CD4-positive, alpha-beta memory T cell (primary cell): ENCODE results near the gene CD47. TPM values are rescaled to one million over a fixed set of nuclear protein-coding genes. Genes with fewer than 3 reads are reported as not detected.

Source experiments
- CTCF ChIA-PET: fragments of 350-600 bp; sonication (Branson Sonifier 250); formaldehyde crosslinking; loops from one replicate; lab custom pipeline; 2021; ENCODE audit warnings: inconsistent platforms; ENCODE audit not compliant: partially characterized antibody; lab: Charles Lee
- POLR2A ChIA-PET: fragments of 350-600 bp; sonication (Branson Sonifier 250); formaldehyde crosslinking; loops from one replicate; lab custom pipeline; 2021; ENCODE audit not compliant: partially characterized antibody; lab: Charles Lee
- DNase-seq, 5 donors: peaks; one replicate each; pipeline versions ENCODE4 v3.0.0 to v3.0.0-alpha.2; 2020 to 2022; ENCODE audit warnings: mixed read lengths in 1 of 5
- H3K27ac ChIP-seq: one replicate; pipeline ENCODE4 v1.7.0; 2013; ENCODE audit warnings: low read depth, low read length
- H3K27me3 ChIP-seq: 2 replicates; pipeline ENCODE4 v1.7.0; 2013; ENCODE audit warnings: mild to moderate bottlenecking, low read length, moderate library complexity; ENCODE audit not compliant: insufficient read depth
- H3K36me3 ChIP-seq: 2 replicates; pipeline ENCODE4 v1.7.0; 2013; ENCODE audit warnings: mild to moderate bottlenecking, low read length, moderate library complexity; ENCODE audit not compliant: insufficient read depth
- H3K4me1 ChIP-seq: 2 replicates; pipeline ENCODE4 v1.7.0; 2013; ENCODE audit warnings: mild to moderate bottlenecking, low read length, moderate library complexity; ENCODE audit not compliant: insufficient read depth
- H3K4me3 ChIP-seq, 2 donors: one replicate each; pipeline ENCODE4 v1.7.0; 2013; ENCODE audit warnings: low read length in 2 of 2, mild to moderate bottlenecking in 1 of 2
- H3K9me3 ChIP-seq, 2 donors: one replicate each; pipeline ENCODE4 v1.7.0; 2013; ENCODE audit warnings: low read length in 2 of 2, control low read depth in 1 of 2; ENCODE audit not compliant: control insufficient read depth in 1 of 2
- H3K27ac Mint-ChIP-seq, 7 donors: one replicate each; pipeline ENCODE4 v1.8.0; 2020 to 2021; ENCODE audit warnings: mixed read lengths in 7 of 7, mild to moderate bottlenecking in 6 of 7, inconsistent platforms in 3 of 7, moderate library complexity in 3 of 7
- H3K27me3 Mint-ChIP-seq, 2 donors: one replicate each; pipeline ENCODE4 v1.8.0; 2020 to 2021; ENCODE audit warnings: mixed read lengths in 2 of 2
- H3K36me3 Mint-ChIP-seq, 2 donors: one replicate each; pipeline ENCODE4 v1.8.0; 2020 to 2021; ENCODE audit warnings: mixed read lengths in 2 of 2, inconsistent platforms in 1 of 2, mild to moderate bottlenecking in 1 of 2
- H3K4me1 Mint-ChIP-seq, 4 donors: one replicate each; pipeline ENCODE4 v1.8.0; 2020 to 2021; ENCODE audit warnings: mixed read lengths in 4 of 4, mild to moderate bottlenecking in 1 of 4
- H3K4me3 Mint-ChIP-seq, 8 donors: one replicate each; pipeline ENCODE4 v1.8.0; 2020 to 2021; ENCODE audit warnings: mixed read lengths in 8 of 8, mild to moderate bottlenecking in 7 of 8, moderate library complexity in 6 of 8, inconsistent platforms in 3 of 8
- H3K9me3 Mint-ChIP-seq, 8 donors: one replicate each; pipeline ENCODE4 v1.8.0; 2020 to 2021; ENCODE audit warnings: mixed read lengths in 8 of 8, mild to moderate bottlenecking in 5 of 8, inconsistent platforms in 3 of 8, moderate library complexity in 1 of 8
- intact Hi-C: fragments of 100-400 bp; cut with micrococcal nuclease; formaldehyde crosslinking; loops from one replicate; pipeline ENCODE4 v1.15.1; 2023
- polyA plus RNA-seq, 2 donors: library from polyadenylated mRNA; unstranded; fragments of 300-500 nt; fragmentation: Illumina TruSeq; gene quantifications; one replicate each; pipeline ENCODE4 v1.2.3, GENCODE V29; 2021
- total RNA-seq, 2 experiments: library from RNA; stranded (reverse); gene quantifications; one replicate each; pipeline ENCODE4 v1.2.3, GENCODE V29; 2021

CD47 gene
- total and polyA plus RNA-seq, 4 experiments from 2014 or later: 224 to 288 (median 253) TPM

GRCh38 chr3:108014943-108015342 lies 75.9 kb downstream of the CD47 start:
- Histone ChIP-seq H3K27ac (no peak overlapping the region), H3K9me3 (no peaks in the 10 kb centered on the region), H3K27me3 (no peaks in the 10 kb centered on the region), H3K4me3 (no peak overlapping the region), H3K4me1 (no peaks in the 10 kb centered on the region), H3K36me3 (no peaks in the 10 kb centered on the region)
- CTCF ChIA-PET: interaction anchor here (3.1 kb wide), 1 partner anchor 88 kb away, joined by 16 read pairs; no protein-coding TSS in a partner anchor
- intact Hi-C loops: no loop called here
- Mint-ChIP-seq H3K36me3 (peaks cover 0 to 18% of the 10 kb centered on the region in 2 donors), H3K9me3 (peaks cover 0 to 2% (median 0%) of the 10 kb centered on the region in 8 donors), H3K27ac (no peak overlapping the region), H3K4me3 (no peak overlapping the region), H3K4me1 (peaks cover 0 to 4% (median 1%) of the 10 kb centered on the region in 4 donors), H3K27me3 (peaks cover 0 to 3% of the 10 kb centered on the region in 2 donors)
- POLR2A ChIA-PET: no interaction called here
- no peak for DNase-seq

- Mint-ChIP-seq H3K4me1 (peaks cover 0 to 4% (median under 1%) of the 10 kb centered on the region in 4 donors), H3K36me3 (peaks cover 0 to 16% of the 10 kb centered on the region in 2 donors), H3K9me3 (peaks cover 0 to 2% (median 0%) of the 10 kb centered on the region in 8 donors), H3K27ac (no peak overlapping the region), H3K27me3 (peaks cover 0 to 3% of the 10 kb centered on the region in 2 donors), H3K4me3 (no peak overlapping the region)
- no peaks in the 10 kb centered on the region for H3K9me3 ChIP-seq
- ChIA-PET POLR2A (interaction anchor here (0.8 kb wide), 1 partner anchor 580 kb away, joined by 3 read pairs; no protein-coding TSS in a partner anchor), CTCF (no interaction called here)
- H3K4me3 ChIP-seq: no peak overlapping the region
- no peaks in the 10 kb centered on the region for H3K27me3 ChIP-seq
- H3K27ac ChIP-seq: no peak overlapping the region
- intact Hi-C loops: no loop called here
- no peak for DNase-seq
- no peaks in the 10 kb centered on the region for H3K4me1 ChIP-seq
- H3K36me3 ChIP-seq: no peaks in the 10 kb centered on the region
These were observed 77.4 kb downstream of the CD47 start for GRCh38 chr3:108013141-108014055.

GRCh38 chr3:108012304-108012703 lies 78.5 kb downstream of the CD47 start:
- Histone ChIP-seq H3K27ac (no peak overlapping the region), H3K36me3 (no peaks in the 10 kb centered on the region), H3K4me3 (no peak overlapping the region), H3K9me3 (no peaks in the 10 kb centered on the region), H3K4me1 (no peaks in the 10 kb centered on the region), H3K27me3 (no peaks in the 10 kb centered on the region)
- intact Hi-C loops: no loop called here
- Mint-ChIP-seq H3K36me3 (peaks cover 0 to 16% of the 10 kb centered on the region in 2 donors), H3K4me3 (no peak overlapping the region), H3K9me3 (peaks cover 0 to 2% (median 0%) of the 10 kb centered on the region in 8 donors), H3K27ac (no peak overlapping the region), H3K27me3 (peaks cover 0 to 3% of the 10 kb centered on the region in 2 donors), H3K4me1 (peaks cover 0 to 4% (median 0%) of the 10 kb centered on the region in 4 donors)
- ChIA-PET CTCF (interaction anchor here (0.9 kb wide), 1 partner anchor 9 kb away, joined by 3 read pairs; no protein-coding TSS in a partner anchor), POLR2A (interaction anchor here (0.8 kb wide), 1 partner anchor 581 kb away, joined by 3 read pairs; no protein-coding TSS in a partner anchor)
- no peak for DNase-seq

GRCh38 chr3:108011616-108012015 lies 79.2 kb downstream of the CD47 start:
- no peak overlapping the region for H3K4me3 Mint-ChIP-seq
- no peaks in the 10 kb centered on the region for H3K4me1 ChIP-seq
- H3K9me3 ChIP-seq: no peaks in the 10 kb centered on the region
- intact Hi-C loops: no loop called here
- H3K36me3 ChIP-seq: no peaks in the 10 kb centered on the region
- no peaks in the 10 kb centered on the region for H3K27me3 ChIP-seq
- H3K9me3 Mint-ChIP-seq: peaks cover 0 to 2% (median 0%) of the 10 kb centered on the region in 8 donors
- DNase-seq: no peak
- H3K4me1 Mint-ChIP-seq: peaks cover 0 to 1% (median 0%) of the 10 kb centered on the region in 4 donors
- no peak overlapping the region for H3K27ac Mint-ChIP-seq
- no peak overlapping the region for H3K27ac ChIP-seq
- H3K4me3 ChIP-seq: no peak overlapping the region
- peaks cover 0 to under 1% of the 10 kb centered on the region in 2 donors for H3K27me3 Mint-ChIP-seq
- ChIA-PET CTCF (interaction anchor here (0.9 kb wide), 1 partner anchor 8 kb away, joined by 3 read pairs; no protein-coding TSS in a partner anchor), POLR2A (no interaction called here)
- peaks cover 0 to 16% of the 10 kb centered on the region in 2 donors for H3K36me3 Mint-ChIP-seq

GRCh38 chr3:108008931-108009639 lies 81.7 kb downstream of the CD47 start:
- no peak for DNase-seq
- Mint-ChIP-seq H3K4me3 (no peak overlapping the region), H3K27me3 (peaks cover 0 to 2% of the 10 kb centered on the region in 2 donors), H3K4me1 (peaks cover 3 to 7% (median 5%) of the 10 kb centered on the region in 4 donors), H3K36me3 (peaks cover 0 to 13% of the 10 kb centered on the region in 2 donors), H3K9me3 (peaks cover 0 to 2% (median 0%) of the 10 kb centered on the region in 8 donors), H3K27ac (peak overlapping the region in 1 of 7 donors; percentile 35)
- no peaks in the 10 kb centered on the region for H3K4me1 ChIP-seq
- intact Hi-C loops: no loop called here
- no peaks in the 10 kb centered on the region for H3K27me3 ChIP-seq
- no peak overlapping the region for H3K4me3 ChIP-seq
- POLR2A ChIA-PET: no interaction called here
- no peak overlapping the region for H3K27ac ChIP-seq
- CTCF ChIA-PET: no interaction called here
- no peaks in the 10 kb centered on the region for H3K36me3 ChIP-seq
- H3K9me3 ChIP-seq: no peaks in the 10 kb centered on the region

- Mint-ChIP-seq H3K4me1 (peaks cover 3 to 7% (median 5%) of the 10 kb centered on the region in 4 donors), H3K9me3 (peaks cover 0 to 2% (median 0%) of the 10 kb centered on the region in 8 donors), H3K27ac (peak overlapping the region in 1 of 7 donors; percentile 25), H3K36me3 (peaks cover 0 to 8% of the 10 kb centered on the region in 2 donors), H3K27me3 (peaks cover 0 to 2% of the 10 kb centered on the region in 2 donors), H3K4me3 (no peak overlapping the region)
- ChIA-PET CTCF (no interaction called here), POLR2A (no interaction called here)
- no peak overlapping the region for H3K27ac ChIP-seq
- H3K4me3 ChIP-seq: no peak overlapping the region
- no peaks in the 10 kb centered on the region for H3K9me3 ChIP-seq
- no peak for DNase-seq
- intact Hi-C loops: no loop called here
- H3K27me3 ChIP-seq: no peaks in the 10 kb centered on the region
- no peaks in the 10 kb centered on the region for H3K4me1 ChIP-seq
- H3K36me3 ChIP-seq: no peaks in the 10 kb centered on the region
These were observed 82.7 kb downstream of the CD47 start for GRCh38 chr3:108008106-108008505.
